ENCODE data around the gene CPPED1. TPM values are rescaled to one million over a fixed set of nuclear protein-coding genes. Genes with fewer than 3 reads are reported as not detected.

CPPED1 gene
- polyA plus RNA-seq, 1 donor from 2014 or later: 16.6 TPM

- peaks cover 4% of the 10 kb centered on the region for H3K36me3 Mint-ChIP-seq
- no peak overlapping the region for H3K27ac Mint-ChIP-seq
- no peak overlapping the region for H3K4me3 Mint-ChIP-seq
- H3K9me3 Mint-ChIP-seq: peaks cover 1 to 13% (median 8%) of the 10 kb centered on the region in 3 donors
- peaks cover 0 to 1% (median 0%) of the 10 kb centered on the region in 3 donors for H3K4me1 Mint-ChIP-seq
- H3K27me3 Mint-ChIP-seq: peaks cover 5% of the 10 kb centered on the region
Measured at GRCh38 chr16:12655537-12655936, 148.2 kb downstream of the CPPED1 start.

GRCh38 chr16:12653820-12654392, 149.8 kb downstream of the CPPED1 start:
- H3K4me3 Mint-ChIP-seq: no peak overlapping the region
- peaks cover 7% of the 10 kb centered on the region for H3K27me3 Mint-ChIP-seq
- H3K36me3 Mint-ChIP-seq: peaks cover under 1% of the 10 kb centered on the region
- H3K4me1 Mint-ChIP-seq: peaks cover 0 to 1% (median 0%) of the 10 kb centered on the region in 3 donors
- H3K27ac Mint-ChIP-seq: no peak overlapping the region
- peaks cover 1 to 10% (median 5%) of the 10 kb centered on the region in 3 donors for H3K9me3 Mint-ChIP-seq

- peaks cover 0 to 1% (median 0%) of the 10 kb centered on the region in 3 donors for H3K4me1 Mint-ChIP-seq
- peaks cover 2% of the 10 kb centered on the region for H3K36me3 Mint-ChIP-seq
- no peak overlapping the region for H3K4me3 Mint-ChIP-seq
- peaks cover 6% of the 10 kb centered on the region for H3K27me3 Mint-ChIP-seq
- H3K27ac Mint-ChIP-seq: no peak overlapping the region
- peaks cover 0 to 5% (median 4%) of the 10 kb centered on the region in 3 donors for H3K9me3 Mint-ChIP-seq
Measured at GRCh38 chr16:12652924-12653323, 150.8 kb downstream of the CPPED1 start.

- H3K27me3 Mint-ChIP-seq: peaks cover 9% of the 10 kb centered on the region
- peaks cover 0 to 1% (median 1%) of the 10 kb centered on the region in 3 donors for H3K4me1 Mint-ChIP-seq
- H3K9me3 Mint-ChIP-seq: no peaks in the 10 kb centered on the region
- H3K36me3 Mint-ChIP-seq: peaks cover 2% of the 10 kb centered on the region
- H3K4me3 Mint-ChIP-seq: peak overlapping the region in 1 of 4 donors; percentile 66
- H3K27ac Mint-ChIP-seq: no peak overlapping the region
Measured at GRCh38 chr16:12651765-12652512, 151.7 kb downstream of the CPPED1 start.

GRCh38 chr16:12649356-12649755, 154.3 kb downstream of the CPPED1 start:
- no peak overlapping the region for H3K27ac Mint-ChIP-seq
- H3K27me3 Mint-ChIP-seq: peaks cover 6% of the 10 kb centered on the region
- peaks cover 2% of the 10 kb centered on the region for H3K36me3 Mint-ChIP-seq
- no peak overlapping the region for H3K4me3 Mint-ChIP-seq
- peaks cover 0 to 11% (median 1%) of the 10 kb centered on the region in 3 donors for H3K4me1 Mint-ChIP-seq
- no peaks in the 10 kb centered on the region for H3K9me3 Mint-ChIP-seq

- H3K36me3 Mint-ChIP-seq: peaks cover 2% of the 10 kb centered on the region
- H3K4me3 Mint-ChIP-seq: no peak overlapping the region
- peaks cover 8% of the 10 kb centered on the region for H3K27me3 Mint-ChIP-seq
- no peak overlapping the region for H3K27ac Mint-ChIP-seq
- peaks cover 0 to 4% (median 3%) of the 10 kb centered on the region in 3 donors for H3K9me3 Mint-ChIP-seq
- peaks cover 0 to 11% (median 1%) of the 10 kb centered on the region in 3 donors for H3K4me1 Mint-ChIP-seq
Measured at GRCh38 chr16:12646490-12647274, 157.0 kb downstream of the CPPED1 start.

- no peak overlapping the region for H3K27ac Mint-ChIP-seq
- H3K9me3 Mint-ChIP-seq: peaks cover 0 to 4% (median 3%) of the 10 kb centered on the region in 3 donors
- H3K4me1 Mint-ChIP-seq: peaks cover 0 to 11% (median 0%) of the 10 kb centered on the region in 3 donors
- H3K4me3 Mint-ChIP-seq: no peak overlapping the region
- peaks cover 8% of the 10 kb centered on the region for H3K27me3 Mint-ChIP-seq
- peaks cover 2% of the 10 kb centered on the region for H3K36me3 Mint-ChIP-seq
Measured at GRCh38 chr16:12646098-12646489, 157.6 kb downstream of the CPPED1 start.

GRCh38 chr16:12643034-12643455, 160.6 kb downstream of the CPPED1 start:
- Mint-ChIP-seq H3K36me3 (no peaks in the 10 kb centered on the region), H3K27ac (no peak overlapping the region), H3K9me3 (peaks cover 0 to 4% (median 4%) of the 10 kb centered on the region in 3 donors), H3K27me3 (peaks cover 6% of the 10 kb centered on the region), H3K4me1 (peaks cover 0 to 11% (median 0%) of the 10 kb centered on the region in 3 donors), H3K4me3 (no peak overlapping the region)

- Mint-ChIP-seq H3K4me1 (no peaks in the 10 kb centered on the region), H3K27me3 (peaks cover 2% of the 10 kb centered on the region), H3K36me3 (no peaks in the 10 kb centered on the region), H3K27ac (no peak overlapping the region), H3K4me3 (no peak overlapping the region), H3K9me3 (peaks cover 0 to 4% (median 4%) of the 10 kb centered on the region in 3 donors)
Measured at GRCh38 chr16:12639044-12639443, 164.6 kb downstream of the CPPED1 start.

GRCh38 chr16:12637002-12637401, 166.7 kb downstream of the CPPED1 start:
- Mint-ChIP-seq H3K36me3 (no peaks in the 10 kb centered on the region), H3K4me3 (no peak overlapping the region), H3K9me3 (peaks cover 0 to 2% (median 0%) of the 10 kb centered on the region in 3 donors), H3K27me3 (no peaks in the 10 kb centered on the region), H3K27ac (no peak overlapping the region), H3K4me1 (no peaks in the 10 kb centered on the region)

- Mint-ChIP-seq H3K9me3 (no peaks in the 10 kb centered on the region), H3K4me1 (no peaks in the 10 kb centered on the region), H3K36me3 (peaks cover 2% of the 10 kb centered on the region), H3K27ac (no peak overlapping the region), H3K27me3 (peaks cover 5% of the 10 kb centered on the region), H3K4me3 (no peak overlapping the region)
Measured at GRCh38 chr16:12629271-12629670, 174.4 kb downstream of the CPPED1 start.

GRCh38 chr16:12628536-12628935, 175.2 kb downstream of the CPPED1 start:
- H3K27ac Mint-ChIP-seq: no peak overlapping the region
- H3K9me3 Mint-ChIP-seq: no peaks in the 10 kb centered on the region
- no peaks in the 10 kb centered on the region for H3K4me1 Mint-ChIP-seq
- H3K27me3 Mint-ChIP-seq: peaks cover 5% of the 10 kb centered on the region
- H3K4me3 Mint-ChIP-seq: no peak overlapping the region
- H3K36me3 Mint-ChIP-seq: peaks cover 2% of the 10 kb centered on the region

GRCh38 chr16:12627394-12627793, 176.3 kb downstream of the CPPED1 start:
- Mint-ChIP-seq H3K9me3 (no peaks in the 10 kb centered on the region), H3K4me3 (no peak overlapping the region), H3K27me3 (peaks cover 8% of the 10 kb centered on the region), H3K4me1 (no peaks in the 10 kb centered on the region), H3K36me3 (peaks cover 2% of the 10 kb centered on the region), H3K27ac (no peak overlapping the region)

GRCh38 chr16:12626411-12626810, 177.3 kb downstream of the CPPED1 start:
- H3K9me3 Mint-ChIP-seq: no peaks in the 10 kb centered on the region
- no peak overlapping the region for H3K4me3 Mint-ChIP-seq
- no peak overlapping the region for H3K27ac Mint-ChIP-seq
- peaks cover 8% of the 10 kb centered on the region for H3K27me3 Mint-ChIP-seq
- no peaks in the 10 kb centered on the region for H3K4me1 Mint-ChIP-seq
- peaks cover 2% of the 10 kb centered on the region for H3K36me3 Mint-ChIP-seq

GRCh38 chr16:12625716-12626115, 178.0 kb downstream of the CPPED1 start:
- H3K4me1 Mint-ChIP-seq: no peaks in the 10 kb centered on the region

More at GRCh38 chr16:12625716-12626115, 178.0 kb downstream of the CPPED1 start:
- Mint-ChIP-seq H3K27ac (no peak overlapping the region), H3K4me3 (no peak overlapping the region), H3K36me3 (peaks cover 2% of the 10 kb centered on the region), H3K27me3 (peaks cover 8% of the 10 kb centered on the region), H3K9me3 (no peaks in the 10 kb centered on the region)

Data from IgD-negative memory B cell (primary cell).